ENCODE measurements around the gene TNFSF11.

- no peak for TF ChIP-seq CTCF (IDR thresholded peaks at IDR 0.05 in 4 of 5, conservative IDR thresholded peaks at IDR 0.05 in 1 of 5)
- TF ChIP-seq POLR2A (IDR thresholded peaks at IDR 0.05): no peak
Measured at GRCh38 chr13:42569576-42570344, 4.2 kb upstream of the TNFSF11 start.
